Epithelial cell of esophagus (primary cell): ENCODE measurements around the gene RSPH3.

Experiments used
- DNase-seq: peaks from one replicate; pipeline ENCODE4 v3.0.0; 2010; ENCODE audit warnings: low read depth
- H3K4me3 ChIP-seq: 2 replicates; pipeline ENCODE4 v1.5.1; 2011; ENCODE audit warnings: mild to moderate bottlenecking, low read length, control low read depth
- CTCF ChIP-seq: IDR thresholded peaks from 2 replicates; pipeline ENCODE4 v1.5.1; 2011; ENCODE audit warnings: low read depth, mild to moderate bottlenecking, low read length, control low read depth, inconsistent platforms; ENCODE audit not compliant: insufficient read depth; ENCODE audit errors: missing control alignments

The RSPH3 gene

GRCh38 chr6:158928068-158928467 is 71.9 kb downstream of the RSPH3 start:
- TF ChIP-seq CTCF, result no peak
- H3K4me3 ChIP-seq, result no peak overlapping the region
- DNase-seq, result no peak

- TF ChIP-seq CTCF, result no peak
- H3K4me3 ChIP-seq, result no peak overlapping the region
- peak; percentile 91 for DNase-seq
Observed at GRCh38 chr6:158926414-158926813, 73.6 kb downstream of the RSPH3 start.

DNA sequence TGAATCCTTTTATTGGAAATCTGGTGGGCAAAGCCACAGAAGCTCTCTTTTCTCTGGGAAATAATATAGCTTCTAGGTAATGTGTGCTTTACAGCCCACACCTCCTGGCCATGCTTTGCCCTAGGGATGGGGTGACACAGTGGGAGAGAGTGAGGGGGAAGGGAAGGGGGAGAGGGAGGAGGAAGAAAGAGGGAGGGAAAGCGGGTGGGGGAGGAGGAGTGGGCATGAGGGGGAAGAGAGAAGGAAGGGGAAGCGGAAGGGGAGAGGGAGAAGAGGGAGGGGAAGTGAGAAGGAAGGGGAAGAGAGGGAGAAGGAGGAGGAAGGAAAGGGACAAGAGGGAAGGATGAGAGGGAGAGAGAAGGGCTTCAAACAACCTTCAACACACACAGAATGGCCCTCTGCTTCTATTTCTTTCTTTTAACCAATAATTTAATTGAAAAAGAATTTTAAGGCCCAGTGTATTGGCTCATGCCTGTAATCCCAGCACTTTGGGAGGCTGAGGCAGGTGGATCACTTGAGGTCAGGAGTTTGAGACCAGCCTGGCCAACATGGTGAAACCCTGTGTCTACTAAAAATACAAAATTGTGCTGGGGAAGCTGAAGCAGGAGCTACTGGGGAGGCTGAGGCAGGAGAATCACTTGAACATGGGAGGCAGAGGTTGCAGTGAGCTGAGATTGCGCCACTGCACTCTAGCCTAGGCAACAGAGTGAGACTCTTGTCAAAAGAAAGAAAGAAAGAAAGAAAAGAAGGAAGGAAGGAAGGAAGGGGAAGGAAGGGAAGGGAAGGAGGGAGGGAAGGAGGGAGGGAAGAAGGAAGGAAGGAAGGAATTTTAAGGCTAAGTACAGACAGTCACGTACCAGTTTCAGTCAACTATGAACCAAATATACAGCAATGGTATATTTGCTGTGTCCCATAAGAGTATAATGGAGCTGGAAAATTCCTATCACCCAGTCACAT is 75.2 kb downstream of the RSPH3 start:
- no peak overlapping the region for H3K4me3 ChIP-seq
- no peak for DNase-seq
- no peak for TF ChIP-seq CTCF

- no peak for TF ChIP-seq CTCF
- no peak for DNase-seq
- H3K4me3 ChIP-seq, result no peak overlapping the region
Observed at GRCh38 chr6:158923805-158924498, 76.0 kb downstream of the RSPH3 start.
